Mucosa of descending colon (tissue), 3 donors: Measurements from ENCODE around the gene PIANP. TPM values are rescaled to one million over a fixed set of nuclear protein-coding genes. Genes with fewer than 3 reads are reported as not detected.

ENCODE experiments used
- ATAC-seq: fragments of 200-7000 bp; cut with Tn5 transposase; one replicate; pipeline ENCODE4 v1.9.1; 2020; ENCODE audit warnings: mild to moderate bottlenecking, moderate library complexity
- DNase-seq, 3 donors: peaks; one replicate each; pipeline ENCODE4 v3.0.0-alpha.2; 2020
- H3K36me3 ChIP-seq: fragments of 200-600 bp; one replicate; pipeline ENCODE4 v1.8.0; 2021; ENCODE audit warnings: low read depth, mild to moderate bottlenecking
- H3K4me1 ChIP-seq: fragments of 200-600 bp; one replicate; pipeline ENCODE4 v1.8.0; 2021; ENCODE audit warnings: low read depth, mild to moderate bottlenecking
- H3K4me3 ChIP-seq: fragments of 200-600 bp; one replicate; pipeline ENCODE4 v1.8.0; 2021; ENCODE audit warnings: mild to moderate bottlenecking
- H3K9me3 ChIP-seq: fragments of 200-600 bp; one replicate; pipeline ENCODE4 v1.8.0; 2021; ENCODE audit warnings: mild to moderate bottlenecking
- CTCF ChIP-seq: fragments of 200-600 bp; IDR thresholded peaks from one replicate; pipeline ENCODE4 v1.8.0; 2022; ENCODE audit warnings: antibody characterized with exemption, mild to moderate bottlenecking
- intact Hi-C, 2 donors: fragments of 100-400 bp; cut with DNase I in 1 of 2; cut with micrococcal nuclease in 1 of 2; formaldehyde crosslinking; loops; one replicate each; pipeline versions ENCODE4 v1.11.0 to v1.11.1; 2022; cut with DNase I, micrococcal nuclease
- total RNA-seq, 3 donors: library from RNA; stranded (reverse); fragmentation: NEBNext Ultra II Directional in 2 of 3; extraction: Animal tissue kit (Norgen Biotek cat#: 25700) in 2 of 3; gene quantifications; one replicate each; pipeline versions ENCODE4 v1.2.1 to v1.2.4, GENCODE V29; 2021 to 2023
- donor health status: DM: no; HTN: no; CAD: no; lungs with moderate emphysema.
- donor health status: DM: no; HTN: no; CAD: no.
- donor health status: DM: no; HTN: yes; CAD: no.

The PIANP gene
- total RNA-seq, 3 donors from 2014 or later = 0.53 to 2.9 TPM; not detected in 1

GRCh38 chr12:6664902-6665301 is 35.7 kb downstream of the PIANP start:
- Histone ChIP-seq H3K9me3 (no peaks in the 10 kb centered on the region), H3K36me3 (no peaks in the 10 kb centered on the region), H3K4me1 (peaks cover 9% of the 10 kb centered on the region), H3K4me3 (no peak overlapping the region)
- ATAC-seq (no peak), DNase-seq (no peak)
- intact Hi-C loops = no loop called here
- TF ChIP-seq CTCF = no peak

GRCh38 chr12:6662906-6663742 is 37.5 kb downstream of the PIANP start, which contains the start of gene ING4:
Gene ING4, minus strand, starts transcription at chr12:6663119. Its CDS starts 18 bp downstream, at chr12:6663101.
- TF ChIP-seq CTCF = no peak
- Histone ChIP-seq H3K36me3 (no peaks in the 10 kb centered on the region), H3K4me3 (peak within 1 kb of the TSS; percentile 44), H3K9me3 (no peaks in the 10 kb centered on the region), H3K4me1 (peaks cover 9% of the 10 kb centered on the region)
- peak; percentile 99 for ATAC-seq
- intact Hi-C loops = no loop called here
- peak; percentile 95 to 99 (median 98) for DNase-seq

GRCh38 chr12:6662602-6662905 is 38.1 kb downstream of the PIANP start:
- ATAC-seq (peak; percentile 50), DNase-seq (no peak)
- intact Hi-C loops = no loop called here
- H3K36me3 ChIP-seq = no peaks in the 10 kb centered on the region
- peaks cover 9% of the 10 kb centered on the region for H3K4me1 ChIP-seq
- no peaks in the 10 kb centered on the region for H3K9me3 ChIP-seq
- TF ChIP-seq CTCF = no peak
- peak overlapping the region; percentile 44 for H3K4me3 ChIP-seq

GRCh38 chr12:6653987-6654386 is 46.6 kb downstream of the PIANP start:
- H3K9me3 ChIP-seq = no peaks in the 10 kb centered on the region
- no peaks in the 10 kb centered on the region for H3K4me1 ChIP-seq
- DNase-seq (no peak), ATAC-seq (no peak)
- no peak for TF ChIP-seq CTCF
- intact Hi-C loops = no loop called here
- H3K36me3 ChIP-seq = peaks cover 14% of the 10 kb centered on the region
- no peak overlapping the region for H3K4me3 ChIP-seq

- intact Hi-C loops = no loop called here
- Histone ChIP-seq H3K4me1 (no peaks in the 10 kb centered on the region), H3K4me3 (no peak overlapping the region), H3K36me3 (peaks cover 14% of the 10 kb centered on the region), H3K9me3 (no peaks in the 10 kb centered on the region)
- TF ChIP-seq CTCF = no peak
- ATAC-seq = no peak
- no peak for DNase-seq
Observed at GRCh38 chr12:6653342-6653741, 47.3 kb downstream of the PIANP start.
